Upper lobe of left lung (tissue), 6 donors: ENCODE measurements around the gene CFAP97D2. TPM values are rescaled to one million over a fixed set of nuclear protein-coding genes. Genes with fewer than 3 reads are reported as not detected.
"Not testable (repeated sequence)": the region's sequence is repeated elsewhere in the genome, so short reads cannot be mapped to it uniquely, and the experiment has no call there.

Experiments used
- ATAC-seq, 2 donors: fragments of 200-7000 bp; cut with Tn5 transposase; one replicate each; pipeline ENCODE4 v1.9.1; 2022; ENCODE audit warnings: mild to moderate bottlenecking in 2 of 2, moderate library complexity in 2 of 2; ENCODE audit not compliant: low FRiP score in 2 of 2
- DNase-seq, 2 donors: peaks; one replicate each; pipeline ENCODE4 v3.0.0-alpha.2; 2019 to 2020
- H3K27ac ChIP-seq, 4 donors: fragments of 200-600 bp; sonication (generic); one replicate each; pipeline ENCODE4 v1.5.1; 2016 to 2019
- H3K27me3 ChIP-seq, 4 donors: fragments of 200-600 bp; sonication (generic); one replicate each; pipeline ENCODE4 v1.5.1; 2017 to 2019
- H3K36me3 ChIP-seq, 4 donors: fragments of 200-600 bp; sonication (generic); one replicate each; pipeline ENCODE4 v1.5.1; 2016 to 2019
- H3K4me1 ChIP-seq, 4 donors: fragments of 200-600 bp; sonication (generic); one replicate each; pipeline ENCODE4 v1.5.1; 2018 to 2019
- H3K4me3 ChIP-seq, 4 donors: fragments of 200-600 bp; sonication (generic); one replicate each; pipeline ENCODE4 v1.5.1; 2017 to 2019; ENCODE audit warnings: mild to moderate bottlenecking in 2 of 4, moderate library complexity in 1 of 4
- H3K9me3 ChIP-seq, 4 donors: fragments of 200-600 bp; sonication (generic); one replicate each; pipeline ENCODE4 v1.5.1; 2018 to 2019
- CTCF ChIP-seq, 6 experiments: fragments of 450-650 bp in 4 of 6; fragments of 200-600 bp in 2 of 6; sonication (generic) in 2 of 6; IDR thresholded peaks; one replicate each; pipeline ENCODE4 v1.5.1; 2016 to 2019; ENCODE audit warnings: antibody characterized with exemption in 6 of 6
- EP300 ChIP-seq, 4 donors: sonication (generic); formaldehyde crosslinking; IDR thresholded peaks; one replicate each; pipeline ENCODE4 v1.5.1; 2017; ENCODE audit warnings: antibody characterized with exemption in 4 of 4, control low read depth in 2 of 4
- POLR2A ChIP-seq, 4 donors: fragments of 450-650 bp; IDR thresholded peaks; one replicate each; pipeline ENCODE4 v1.5.1; 2016 to 2017; ENCODE audit warnings: antibody characterized with exemption in 4 of 4, mild to moderate bottlenecking in 2 of 4
- POLR2AphosphoS5 ChIP-seq, 2 donors: sonication (generic); formaldehyde crosslinking; IDR thresholded peaks; one replicate each; pipeline ENCODE4 v1.5.1; 2017; ENCODE audit warnings: antibody characterized with exemption in 2 of 2
- WGBS, 2 donors: methylation state at CpG; one replicate each; pipeline ENCODE4 v1.1.5; 2017 to 2018; 5-methylcytosine and 5-hydroxymethylcytosine counted together
- total RNA-seq, 6 donors: library from RNA; depleted of rRNA in 4 of 6; stranded (reverse); fragments of >200 nt in 4 of 6; gene quantifications; one replicate each; pipeline versions ENCODE4 v1.1.0 to v1.2.1, GENCODE V29; 2016 to 2021
- donor health status: DM: no; HTN: no; CAD: no; lungs with moderate emphysema.
- donor health status: DM: no; HTN: yes; CAD: no; lungs with severe emphysema.

CFAP97D2 gene
- total RNA-seq, 6 donors from 2014 or later, result 0.67 to 3.6 (median 0.76) TPM; not detected in 3

GRCh38 chr13:114146173-114146572 lies 32.9 kb upstream of the CFAP97D2 start:
- Histone ChIP-seq H3K27ac (no peak overlapping the region), H3K27me3 (no peaks in the 10 kb centered on the region), H3K4me1 (peaks cover 15 to 22% (median 18%) of the 10 kb centered on the region in 4 donors), H3K4me3 (no peak overlapping the region), H3K9me3 (no peaks in the 10 kb centered on the region), H3K36me3 (no peaks in the 10 kb centered on the region)
- DNase-seq (no peak), ATAC-seq (no peak)
- WGBS, 2 donors, result 91 to 93% methylated on average over 14 of the region's 14 CpGs
- no peak for TF ChIP-seq EP300 (IDR thresholded peaks at IDR 0.05)
- no peak for TF ChIP-seq POLR2A (IDR thresholded peaks at IDR 0.05)
- no peak for TF ChIP-seq POLR2AphosphoS5 (IDR thresholded peaks at IDR 0.05)
- no peak for TF ChIP-seq CTCF (IDR thresholded peaks at IDR 0.05)

GRCh38 chr13:114146629-114147028 lies 32.4 kb upstream of the CFAP97D2 start:
- DNase-seq, result no peak
- WGBS, 2 donors, result 78 to 80% methylated on average over 10 of the region's 10 CpGs
- TF ChIP-seq POLR2A (IDR thresholded peaks at IDR 0.05) (no peak), CTCF (IDR thresholded peaks at IDR 0.05) (no peak), EP300 (IDR thresholded peaks at IDR 0.05) (no peak), POLR2AphosphoS5 (IDR thresholded peaks at IDR 0.05) (no peak)

GRCh38 chr13:114147803-114148520 lies 31.1 kb upstream of the CFAP97D2 start:
- H3K27ac ChIP-seq, result no peak overlapping the region
- H3K4me1 ChIP-seq, result peaks cover 7 to 13% (median 11%) of the 10 kb centered on the region in 4 donors
- TF ChIP-seq POLR2AphosphoS5 (IDR thresholded peaks at IDR 0.05) (no peak), EP300 (IDR thresholded peaks at IDR 0.05) (no peak), POLR2A (IDR thresholded peaks at IDR 0.05) (no peak), CTCF (IDR thresholded peaks at IDR 0.05) (no peak)
- ATAC-seq (no peak), DNase-seq (no peak)
- 71 to 75% methylated on average over 12 to 14 of the region's 22 CpGs for WGBS, 2 donors
- H3K4me3 ChIP-seq, result no peak overlapping the region
- no peaks in the 10 kb centered on the region for H3K27me3 ChIP-seq
- no peaks in the 10 kb centered on the region for H3K36me3 ChIP-seq
- H3K9me3 ChIP-seq, result no peaks in the 10 kb centered on the region

More at GRCh38 chr13:114146629-114147028, 32.4 kb upstream of the CFAP97D2 start:
- Histone ChIP-seq H3K36me3 (no peaks in the 10 kb centered on the region), H3K9me3 (no peaks in the 10 kb centered on the region), H3K4me1 (peaks cover 15 to 22% (median 19%) of the 10 kb centered on the region in 4 donors), H3K4me3 (no peak overlapping the region), H3K27me3 (no peaks in the 10 kb centered on the region), H3K27ac (no peak overlapping the region)
- no peak for ATAC-seq

- 53 to 69% methylated on average over 8 of the region's 8 CpGs for WGBS, 2 donors
- Histone ChIP-seq H3K27me3 (no peaks in the 10 kb centered on the region), H3K36me3 (no peaks in the 10 kb centered on the region), H3K4me1 (peaks cover 3 to 9% (median 6%) of the 10 kb centered on the region in 4 donors), H3K9me3 (no peaks in the 10 kb centered on the region), H3K27ac (no peak overlapping the region), H3K4me3 (no peak overlapping the region)
- ATAC-seq (no peak), DNase-seq (peak in 1 of 2 donors; percentile 53)
- TF ChIP-seq POLR2A (IDR thresholded peaks at IDR 0.05) (peak in 1 of 4 donors; percentile 25), CTCF (IDR thresholded peaks at IDR 0.05) (no peak), EP300 (IDR thresholded peaks at IDR 0.05) (peak in 1 of 4 donors; percentile 35), POLR2AphosphoS5 (IDR thresholded peaks at IDR 0.05) (peak in 1 of 2 donors; percentile 10)
Observed at GRCh38 chr13:114148521-114148855, 30.6 kb upstream of the CFAP97D2 start.

GRCh38 chr13:114148886-114149285 lies 30.2 kb upstream of the CFAP97D2 start:
- DNase-seq, result not testable (repeated sequence)

More at GRCh38 chr13:114148886-114149285, 30.2 kb upstream of the CFAP97D2 start:
- not testable (repeated sequence) for H3K36me3 ChIP-seq, H3K4me3 ChIP-seq, H3K27ac ChIP-seq, H3K4me1 ChIP-seq, H3K27me3 ChIP-seq, ATAC-seq, H3K9me3 ChIP-seq
- WGBS, 2 donors, result 89 to 90% methylated on average over 18 to 19 of the region's 19 CpGs
